ENCODE measurements around the gene PORCN.

- TF ChIP-seq EZH2 (IDR thresholded peaks at IDR 0.05; ENCODE audit: insufficient read depth, low read length), result no peak
- no peak for TF ChIP-seq CTCF (IDR thresholded peaks at IDR 0.05; ENCODE audit: insufficient read depth, low read depth, low read length)
Observed at GRCh38 chrX:48460606-48461005, 48.2 kb upstream of the PORCN start.
